Measurements from ENCODE around the gene EVI2B.
"Not testable (repeated sequence)": the region's sequence is repeated elsewhere in the genome, so short reads cannot be mapped to it uniquely, and the experiment has no call there.

EVI2B gene, protein sequence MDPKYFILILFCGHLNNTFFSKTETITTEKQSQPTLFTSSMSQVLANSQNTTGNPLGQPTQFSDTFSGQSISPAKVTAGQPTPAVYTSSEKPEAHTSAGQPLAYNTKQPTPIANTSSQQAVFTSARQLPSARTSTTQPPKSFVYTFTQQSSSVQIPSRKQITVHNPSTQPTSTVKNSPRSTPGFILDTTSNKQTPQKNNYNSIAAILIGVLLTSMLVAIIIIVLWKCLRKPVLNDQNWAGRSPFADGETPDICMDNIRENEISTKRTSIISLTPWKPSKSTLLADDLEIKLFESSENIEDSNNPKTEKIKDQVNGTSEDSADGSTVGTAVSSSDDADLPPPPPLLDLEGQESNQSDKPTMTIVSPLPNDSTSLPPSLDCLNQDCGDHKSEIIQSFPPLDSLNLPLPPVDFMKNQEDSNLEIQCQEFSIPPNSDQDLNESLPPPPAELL

GRCh38 chr17:31313982-31314781 lies at the start of gene EVI2B:
TSS of gene EVI2B (minus strand) at chr17:31314054. CDS start at chr17:31305609, 8,445 bp downstream.
- peak; percentile 44 for DNase-seq

GRCh38 chr17:31357839-31358394 lies 44.1 kb upstream of the EVI2B start:
- no peak for DNase-seq

DNA sequence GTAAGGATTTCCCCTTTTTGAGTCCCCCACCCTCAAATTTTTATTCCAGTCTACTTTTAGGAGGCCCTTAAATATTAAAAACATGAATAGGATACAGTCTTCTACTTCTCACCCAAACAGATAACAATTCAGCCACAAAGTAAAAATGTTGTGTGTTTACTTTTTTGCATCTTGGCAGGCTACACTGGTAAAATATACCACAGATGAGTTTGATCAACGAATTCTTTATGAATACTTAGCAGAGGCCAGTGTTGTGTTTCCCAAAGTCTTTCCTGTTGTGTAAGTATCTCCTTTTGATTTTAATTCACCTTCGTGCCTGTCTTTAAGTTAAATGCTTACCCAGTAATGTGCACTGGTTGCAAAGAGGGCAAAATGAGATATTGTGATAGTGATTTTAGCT lies 43.2 kb upstream of the EVI2B start:
- no peak for DNase-seq

DNA sequence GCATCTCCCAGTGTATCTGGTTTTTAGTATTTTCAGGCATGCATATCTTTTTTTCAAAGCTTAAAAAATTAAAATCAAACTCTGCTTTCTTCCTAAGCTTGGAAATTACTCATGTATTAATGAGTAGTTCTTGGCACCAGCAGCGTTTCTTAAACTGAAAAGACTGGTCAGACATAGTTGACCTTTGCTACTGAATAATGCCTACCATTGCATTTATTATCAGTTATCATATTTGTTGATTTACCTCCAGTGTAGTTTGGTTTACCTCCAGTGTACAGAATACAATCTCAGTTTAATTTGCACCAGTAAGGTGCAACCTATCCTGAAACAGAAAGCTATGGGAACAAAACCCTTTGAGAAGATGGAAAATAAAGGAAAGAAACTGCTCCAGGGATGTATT lies 42.1 kb upstream of the EVI2B start:
- no peak for DNase-seq

- DNase-seq = no peak
Measured at GRCh38 chr17:31349454-31349853, 35.6 kb upstream of the EVI2B start.

DNA sequence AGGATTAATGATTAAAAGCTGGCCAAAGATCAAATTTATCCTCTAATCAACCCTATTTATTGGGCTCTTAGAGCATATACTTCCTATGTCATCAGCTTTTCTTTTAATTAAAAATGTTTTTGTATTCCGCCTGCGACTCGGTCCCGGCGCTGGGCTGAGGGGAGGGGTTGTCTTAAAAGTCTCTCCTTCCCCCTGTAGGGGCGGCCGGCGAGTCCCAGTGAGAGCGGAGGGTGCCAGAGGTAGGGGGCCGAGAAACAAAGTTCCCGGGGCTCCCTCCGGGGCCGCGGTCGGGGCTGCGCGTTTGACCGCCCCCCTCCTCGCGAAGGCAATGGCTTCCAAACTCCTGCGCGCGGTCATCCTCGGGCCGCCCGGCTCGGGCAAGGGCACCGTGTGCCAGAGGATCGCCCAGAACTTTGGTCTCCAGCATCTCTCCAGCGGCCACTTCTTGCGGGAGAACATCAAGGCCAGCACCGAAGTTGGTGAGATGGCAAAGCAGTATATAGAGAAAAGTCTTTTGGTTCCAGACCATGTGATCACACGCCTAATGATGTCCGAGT lies 31.4 kb upstream of the EVI2B start:
- DNase-seq = not testable (repeated sequence)

GRCh38 chr17:31339906-31340661 lies 26.2 kb upstream of the EVI2B start:
- DNase-seq = no peak

DNA sequence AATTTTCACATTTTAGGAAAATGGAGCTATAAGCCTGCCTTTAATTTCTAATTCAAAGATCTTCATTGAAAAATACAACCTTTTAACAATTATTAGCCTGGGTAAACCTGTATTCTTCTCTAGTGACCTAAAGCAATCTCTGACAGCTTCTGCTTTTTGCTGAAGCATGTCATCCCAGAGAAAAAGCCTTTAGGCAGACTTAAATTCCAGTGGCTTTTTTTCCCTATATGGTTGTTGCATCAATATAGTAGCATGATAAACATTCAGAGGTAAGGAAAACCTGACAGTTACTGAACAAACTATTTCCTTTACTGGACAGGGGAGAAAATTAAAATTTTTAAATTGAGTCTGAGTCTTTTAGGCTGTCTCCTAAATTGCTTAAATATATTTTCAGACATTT lies 15.4 kb upstream of the EVI2B start:
- no peak for DNase-seq

- no peak for DNase-seq
Measured at GRCh38 chr17:31328160-31328535, 14.3 kb upstream of the EVI2B start.

DNA sequence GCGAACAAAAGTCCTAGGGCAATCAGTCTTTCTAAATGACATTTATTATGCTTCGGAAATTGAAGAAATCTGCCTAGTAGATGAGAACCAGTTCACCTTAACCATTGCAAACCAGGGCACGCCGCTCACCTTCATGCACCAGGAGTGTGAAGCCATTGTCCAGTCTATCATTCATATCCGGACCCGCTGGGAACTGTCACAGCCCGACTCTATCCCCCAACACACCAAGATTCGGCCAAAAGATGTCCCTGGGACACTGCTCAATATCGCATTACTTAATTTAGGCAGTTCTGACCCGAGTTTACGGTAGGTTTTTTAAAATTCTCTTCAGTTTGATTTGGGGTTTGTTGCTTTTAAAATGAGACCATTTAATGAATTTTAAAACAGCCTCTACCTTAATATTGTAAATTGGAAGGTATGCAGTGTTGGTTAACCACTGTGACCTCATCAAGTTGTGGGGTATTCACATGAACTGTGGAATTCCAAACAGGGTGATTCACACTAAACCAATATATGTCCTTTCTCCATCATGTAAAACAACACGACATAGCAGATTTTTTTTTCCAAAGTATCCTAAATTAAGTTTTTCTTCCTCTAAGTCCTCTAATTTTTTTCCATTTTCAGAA lies 13.8 kb upstream of the EVI2B start:
- no peak for DNase-seq

DNA sequence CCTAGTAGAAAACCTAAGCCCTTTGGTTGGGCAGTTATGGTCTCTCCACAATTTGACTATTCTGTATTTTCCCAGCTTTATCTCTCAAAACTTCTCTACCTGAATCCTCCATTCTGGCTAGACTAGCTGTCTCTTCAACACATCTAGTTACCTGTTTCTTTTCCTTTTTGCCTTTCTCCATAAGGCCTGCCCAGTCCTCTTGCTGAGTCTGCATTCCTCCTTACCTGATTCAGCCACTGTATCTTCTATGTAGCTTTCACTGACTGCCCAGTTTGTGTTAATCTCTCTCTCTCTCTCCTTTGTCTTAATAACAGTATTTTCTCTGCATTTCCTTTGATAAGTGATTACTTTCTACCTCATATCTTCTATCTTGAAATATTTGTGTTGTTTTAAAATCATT lies 9.7 kb upstream of the EVI2B start:
- DNase-seq = no peak

DNA sequence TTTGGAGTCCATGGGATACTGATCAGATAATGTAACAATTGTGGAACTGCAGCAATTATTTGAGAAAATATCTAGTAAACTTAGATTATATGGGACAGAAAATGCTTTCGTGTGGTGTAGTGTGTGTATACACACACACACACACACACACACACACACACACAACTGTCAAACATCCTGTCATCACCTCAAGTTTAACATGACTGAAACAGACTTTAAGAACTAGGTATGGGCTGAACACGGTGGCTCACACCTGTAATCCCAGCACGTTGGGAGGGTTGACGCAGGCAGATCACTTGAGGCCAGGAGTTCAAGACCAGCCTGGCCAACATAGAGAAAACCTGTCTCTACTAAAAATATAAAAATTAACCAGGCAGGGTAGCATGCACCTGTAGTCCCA lies 8.1 kb upstream of the EVI2B start:
- DNase-seq = peak; percentile 50

DNA sequence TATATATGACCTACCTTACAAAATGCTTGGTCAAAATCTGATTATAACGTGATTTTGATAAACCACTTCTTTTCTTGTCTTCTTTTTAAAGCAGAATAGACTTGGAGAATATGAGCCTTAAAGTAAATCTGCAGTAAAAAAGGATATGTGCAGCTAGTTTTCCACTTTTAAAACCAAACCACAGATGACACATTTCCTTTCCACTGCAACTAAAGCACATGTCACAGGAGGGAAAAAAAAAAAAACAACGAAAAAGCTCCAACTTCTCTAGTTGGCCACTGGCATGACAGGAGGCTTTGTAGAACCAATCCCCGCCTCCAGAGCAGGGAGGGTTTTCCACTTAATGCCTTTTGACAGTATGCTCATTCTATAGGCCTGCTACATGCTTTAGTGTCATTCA lies 7.6 kb upstream of the EVI2B start, which contains the start of gene EVI2A:
Gene EVI2A (minus strand): TSS at position 142 of the 400 bp plus-strand sequence. CDS start 2,609 bp downstream, outside the sequence.
- DNase-seq = peak; percentile 84

GRCh38 chr17:31320791-31321190 lies 6.9 kb upstream of the EVI2B start:
- DNase-seq = no peak

DNA sequence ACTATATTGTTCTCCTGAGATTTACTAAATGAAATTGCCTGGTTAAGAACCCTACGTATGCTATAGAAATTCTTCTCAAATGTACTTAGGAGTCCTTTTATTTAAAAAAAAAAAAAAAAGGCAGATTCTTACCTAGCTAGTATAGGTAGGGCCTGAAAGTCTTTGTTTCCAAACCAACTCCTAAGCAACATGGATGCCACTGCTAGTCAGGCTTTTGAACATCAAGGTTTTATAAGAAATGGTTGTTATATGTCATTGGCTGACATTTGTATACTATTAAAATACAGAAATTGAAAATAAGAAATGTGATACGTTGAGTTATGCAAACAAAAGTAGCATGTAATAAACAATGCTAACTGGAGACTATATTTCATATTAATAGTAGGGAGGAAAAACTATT lies 6.4 kb upstream of the EVI2B start:
- DNase-seq = no peak

- DNase-seq = no peak
Measured at GRCh38 chr17:31318851-31319661, 5.2 kb upstream of the EVI2B start.

DNA sequence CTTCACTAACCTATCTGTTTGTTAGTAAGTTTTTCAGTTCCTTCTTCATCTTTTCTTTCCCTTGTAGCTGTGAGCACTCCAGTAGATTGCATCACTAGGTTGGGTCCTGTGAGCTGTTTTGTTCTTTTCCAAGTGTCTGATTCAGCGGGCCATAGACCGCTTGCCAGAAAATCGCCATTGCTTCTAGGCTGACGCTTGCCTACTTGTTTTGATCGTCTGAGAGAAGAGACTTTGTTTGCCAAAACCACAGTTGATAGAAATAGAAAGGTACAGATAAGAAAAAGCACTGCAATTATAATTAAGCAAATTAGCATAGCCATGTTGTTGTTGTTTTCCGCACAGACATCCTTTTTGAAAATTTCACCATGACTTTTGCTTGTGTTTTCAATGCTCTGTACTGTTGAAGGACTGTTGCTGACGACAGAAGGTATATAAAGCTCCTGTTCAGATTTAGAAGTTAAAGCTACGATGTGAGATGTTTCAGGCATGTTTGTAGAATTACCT lies 4.5 kb upstream of the EVI2B start:
- DNase-seq = peak; percentile 78

DNA sequence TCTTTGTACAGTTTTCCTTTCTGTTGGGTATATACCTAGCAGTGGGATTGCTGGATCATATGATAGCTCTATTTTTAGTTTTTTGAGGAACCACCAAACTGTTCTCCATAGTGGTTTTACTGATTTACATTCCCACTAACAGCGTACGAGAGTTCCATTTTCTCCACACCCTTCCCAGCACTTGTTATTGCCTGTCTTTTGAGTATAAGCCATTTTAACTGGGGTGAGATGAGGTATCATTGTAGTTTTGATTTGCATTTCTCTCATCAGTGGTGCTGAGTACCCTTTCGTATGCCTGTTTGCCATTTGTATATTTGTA lies 887 bp upstream of the EVI2B start:
- no peak for DNase-seq

DNA sequence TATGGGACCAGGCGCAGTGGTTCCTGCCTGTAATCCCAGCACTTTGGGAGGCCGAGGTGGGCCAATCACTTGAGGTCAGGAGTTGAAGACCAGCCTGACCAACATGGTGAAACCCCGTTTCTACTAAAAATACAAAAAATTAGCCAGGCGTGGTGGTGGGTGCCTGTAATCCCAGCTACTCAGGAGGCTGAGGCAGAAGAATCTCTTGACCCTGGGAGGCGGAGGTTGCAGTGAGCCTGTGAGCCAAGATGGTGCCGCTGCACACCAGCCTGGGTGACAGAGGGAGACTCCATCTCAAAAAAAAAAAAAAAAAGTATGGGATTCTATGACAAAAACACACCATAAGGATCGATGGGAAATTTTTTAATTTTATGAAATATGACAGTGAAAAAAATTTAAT lies 1.6 kb downstream of the EVI2B start:
- DNase-seq = peak; percentile 66

GRCh38 chr17:31311526-31311925 lies 2.3 kb downstream of the EVI2B start:
- DNase-seq = no peak

DNA sequence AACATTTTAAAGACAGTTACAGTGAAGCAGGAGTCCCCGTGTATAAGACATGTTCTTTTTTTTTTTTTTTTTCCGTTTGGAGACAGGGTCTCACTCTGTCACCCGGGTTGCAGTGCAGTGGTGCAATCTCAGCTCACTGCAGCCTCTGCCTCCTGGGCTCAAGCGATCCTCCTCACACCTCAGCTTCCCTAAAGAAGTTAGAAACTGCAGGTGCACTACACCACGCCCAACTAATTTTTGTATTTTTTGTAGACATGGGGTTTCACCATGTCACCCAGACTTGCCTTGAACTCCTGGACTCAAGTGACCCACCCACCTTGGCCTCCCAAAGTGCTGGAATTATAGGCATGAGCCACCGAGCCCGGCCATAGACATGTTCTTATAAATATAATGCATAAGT lies 3.0 kb downstream of the EVI2B start:
- peak; percentile 39 for DNase-seq

Data from CD4-positive, alpha-beta T cell treated with Interleukin-6 for 4 hours (primary cell).